A673 (cell line): ENCODE data around the gene APOBEC3G. TPM values are rescaled to one million over a fixed set of nuclear protein-coding genes. Genes with fewer than 3 reads are reported as not detected.

Experiments used
- BruUV-seq: library from RNA; stranded (reverse); fragments of 400-500 nt; replicated peaks from 2 replicates; lab custom pipeline; 2021; lab: Mats Ljungman, UMichigan
- CTCF ChIA-PET: fragments of 300-600 bp; sonication (Branson Sonifier 250); formaldehyde crosslinking; loops from one replicate; lab custom pipeline; 2022; ENCODE audit warnings: antibody characterized with exemption; lab: Charles Lee
- POLR2A ChIA-PET: fragments of 300-600 bp; sonication (Branson Sonifier 250); formaldehyde crosslinking; loops from one replicate; lab custom pipeline; 2022; ENCODE audit warnings: antibody characterized with exemption; ENCODE audit not compliant: low non-redundant PET; lab: Charles Lee
- DNase-seq: peaks from one replicate; pipeline ENCODE4 v3.0.0-alpha.2; 2015; ENCODE audit warnings: low spot score
- H3K27ac ChIP-seq: fragments of 200-600 bp; sonication (generic); 2 replicates; pipeline ENCODE4 v1.5.1; 2016; ENCODE audit warnings: mixed run types, low read depth, mild to moderate bottlenecking, mixed read lengths, antibody characterized with exemption, low read length; ENCODE audit not compliant: poor library complexity, severe bottlenecking
- H3K27me3 ChIP-seq: fragments of 200-600 bp; sonication (generic); replicated peaks from 2 replicates; pipeline ENCODE4 v1.6.1; 2017; ENCODE audit warnings: mixed run types, low read depth, mild to moderate bottlenecking, mixed read lengths, antibody characterized with exemption, low read length; ENCODE audit not compliant: insufficient read depth, poor library complexity
- H3K36me3 ChIP-seq: fragments of 200-600 bp; sonication (generic); 2 replicates; pipeline ENCODE4 v1.6.1; 2016; ENCODE audit warnings: mixed run types, mild to moderate bottlenecking, mixed read lengths, antibody characterized with exemption, low read length; ENCODE audit not compliant: insufficient read depth, poor library complexity, severe bottlenecking
- H3K4me1 ChIP-seq: fragments of 200-600 bp; sonication (generic); 2 replicates; pipeline ENCODE4 v1.6.1; 2017; ENCODE audit warnings: mixed run types, mild to moderate bottlenecking, mixed read lengths, antibody characterized with exemption, low read length; ENCODE audit not compliant: insufficient read depth, poor library complexity, severe bottlenecking
- H3K4me3 ChIP-seq: fragments of 200-600 bp; sonication (generic); 2 replicates; pipeline ENCODE4 v1.5.1; 2016; ENCODE audit warnings: low read depth, mixed run types, mild to moderate bottlenecking, mixed read lengths, low read length; ENCODE audit not compliant: poor library complexity, severe bottlenecking
- H3K9me3 ChIP-seq: fragments of 200-600 bp; sonication (generic); 2 replicates; pipeline ENCODE4 v1.6.1; 2016; ENCODE audit warnings: mixed run types, low read depth, mild to moderate bottlenecking, mixed read lengths, antibody characterized with exemption, low read length; ENCODE audit not compliant: poor library complexity, severe bottlenecking
- CTCF ChIP-seq: fragments of 300-800, 200-600 bp; sonication (generic); conservative IDR thresholded peaks from 2 replicates; pipeline ENCODE4 v1.5.1; 2017; ENCODE audit warnings: low read depth, mild to moderate bottlenecking, antibody characterized with exemption, low read length, moderate library complexity, mixed read lengths
- EZH2 ChIP-seq: fragments of 200-600 bp; sonication (generic); IDR thresholded peaks from 2 replicates; pipeline ENCODE4 v1.6.1; 2017; ENCODE audit warnings: borderline replicate concordance, low read depth, mild to moderate bottlenecking, mixed read lengths, antibody characterized with exemption, low read length; ENCODE audit not compliant: poor library complexity, severe bottlenecking
- intact Hi-C: fragments of 100-400 bp; cut with micrococcal nuclease; formaldehyde crosslinking; loops from one replicate; pipeline ENCODE4 v1.10.0; 2022; ENCODE audit not compliant: unreplicated experiment
- total RNA-seq: library from RNA; stranded (reverse); gene quantifications from 2 replicates; pipeline ENCODE4 v1.2.3, GENCODE V29; 2021

Gene APOBEC3G
- total RNA-seq, 1 experiment from 2014 or later: 2.5 TPM

GRCh38 chr22:39129746-39130145, 52.7 kb downstream of the APOBEC3G start:
- intact Hi-C loops: no loop called here
- Histone ChIP-seq H3K4me1 (no peaks in the 10 kb centered on the region), H3K27me3 (no peaks in the 10 kb centered on the region), H3K4me3 (no peak overlapping the region), H3K27ac (no peak overlapping the region), H3K9me3 (no peaks in the 10 kb centered on the region), H3K36me3 (no peaks in the 10 kb centered on the region)
- POLR2A ChIA-PET: no interaction called here
- BruUV-seq: no TSS peak
- no peak for TF ChIP-seq CTCF
- TF ChIP-seq EZH2: no peak
- CTCF ChIA-PET: no interaction called here
- no peak for DNase-seq

- H3K36me3 ChIP-seq: no peaks in the 10 kb centered on the region
- DNase-seq: no peak
- intact Hi-C loops: no loop called here
- H3K4me3 ChIP-seq: no peak overlapping the region
- no peaks in the 10 kb centered on the region for H3K9me3 ChIP-seq
- no peaks in the 10 kb centered on the region for H3K27me3 ChIP-seq
- H3K4me1 ChIP-seq: no peaks in the 10 kb centered on the region
- ChIA-PET POLR2A (no interaction called here), CTCF (no interaction called here)
- no TSS peak for BruUV-seq
- no peak overlapping the region for H3K27ac ChIP-seq
- TF ChIP-seq EZH2: no peak
- TF ChIP-seq CTCF: no peak
Observed at GRCh38 chr22:39130152-39130704, 53.2 kb downstream of the APOBEC3G start.

GRCh38 chr22:39130892-39131855, 54.1 kb downstream of the APOBEC3G start:
- Histone ChIP-seq H3K9me3 (no peaks in the 10 kb centered on the region), H3K4me3 (no peak overlapping the region), H3K27ac (no peak overlapping the region), H3K4me1 (no peaks in the 10 kb centered on the region), H3K36me3 (no peaks in the 10 kb centered on the region), H3K27me3 (no peaks in the 10 kb centered on the region)
- TF ChIP-seq EZH2 (no peak), CTCF (no peak)
- no peak for DNase-seq
- POLR2A ChIA-PET: no interaction called here
- intact Hi-C loops: no loop called here
- BruUV-seq: no TSS peak
- CTCF ChIA-PET: no interaction called here
